Measurements from ENCODE around the gene WDR48.

GRCh38 chr3:39103324-39103693, 51.5 kb downstream of the WDR48 start:
- TF ChIP-seq CTCF (IDR thresholded peaks at IDR 0.05) (no peak), POLR2A (IDR thresholded peaks at IDR 0.05) (no peak), EP300 (IDR thresholded peaks at IDR 0.05) (no peak), POLR2AphosphoS5 (IDR thresholded peaks at IDR 0.05) (no peak)

All from suprapubic skin (tissue), 4 donors.